Hepatocyte (in vitro differentiated cells): ENCODE results near the gene HINT2. TPM values are rescaled to one million over a fixed set of nuclear protein-coding genes. Genes with fewer than 3 reads are reported as not detected.

Experiments used
- DNase-seq: peaks from one replicate; pipeline ENCODE4 v3.0.0-alpha.2; 2016; ENCODE audit warnings: low spot score
- H2AFZ ChIP-seq: fragments of 200-600 bp; sonication (generic); 2 replicates; pipeline ENCODE4 v1.6.0; 2016; ENCODE audit warnings: antibody characterized with exemption, mild to moderate bottlenecking
- H3K27ac ChIP-seq: fragments of 200-600 bp; sonication (generic); 2 replicates; pipeline ENCODE4 v1.5.1; 2016; ENCODE audit warnings: mild to moderate bottlenecking
- H3K27me3 ChIP-seq: fragments of 200-600 bp; sonication (generic); 2 replicates; pipeline ENCODE4 v1.6.1; 2016
- H3K36me3 ChIP-seq: fragments of 200-600 bp; sonication (generic); replicated peaks from 2 replicates; pipeline ENCODE4 v1.5.1; 2016; ENCODE audit warnings: low read depth; ENCODE audit not compliant: insufficient read depth
- H3K4me1 ChIP-seq: fragments of 200-600 bp; sonication (generic); 2 replicates; pipeline ENCODE4 v1.5.1; 2016; ENCODE audit warnings: mild to moderate bottlenecking, moderate library complexity; ENCODE audit not compliant: insufficient read depth
- H3K4me2 ChIP-seq: fragments of 200-600 bp; sonication (generic); 2 replicates; pipeline ENCODE4 v1.6.0; 2016
- H3K4me3 ChIP-seq: fragments of 200-600 bp; sonication (generic); 2 replicates; pipeline ENCODE4 v1.5.1; 2016; ENCODE audit warnings: mild to moderate bottlenecking
- H3K79me2 ChIP-seq: fragments of 200-600 bp; sonication (generic); 2 replicates; pipeline ENCODE4 v1.6.0; 2017; ENCODE audit warnings: mild to moderate bottlenecking
- H3K9me2 ChIP-seq: fragments of 200-600 bp; sonication (generic); replicated peaks from 2 replicates; pipeline ENCODE4 v1.6.0; 2017; ENCODE audit warnings: mild to moderate bottlenecking; ENCODE audit not compliant: insufficient read depth
- H3K9me3 ChIP-seq: fragments of 200-600 bp; sonication (generic); 2 replicates; pipeline ENCODE4 v1.5.1; 2016; ENCODE audit warnings: low read depth, mild to moderate bottlenecking
- H4K20me1 ChIP-seq: fragments of 200-600 bp; sonication (generic); 2 replicates; pipeline ENCODE4 v1.6.0; 2016; ENCODE audit warnings: mild to moderate bottlenecking; ENCODE audit not compliant: insufficient read depth, poor library complexity, severe bottlenecking
- EZH2 ChIP-seq: fragments of 200-600 bp; sonication (generic); IDR thresholded peaks from 2 replicates; pipeline ENCODE4 v1.6.1; 2016; ENCODE audit warnings: antibody characterized with exemption, mild to moderate bottlenecking, borderline replicate concordance
- EZH2phosphoT487 ChIP-seq: fragments of 200-600 bp; sonication (generic); IDR thresholded peaks from one replicate; pipeline ENCODE4 v1.6.1; 2018; ENCODE audit warnings: antibody characterized with exemption, mild to moderate bottlenecking, low read depth, moderate library complexity; ENCODE audit not compliant: unreplicated experiment, severe bottlenecking
- WGBS: methylation state at CpG from one replicate; pipeline ENCODE4 v1.1.6; 2016; ENCODE audit warnings: low lambda C conversion rate; ENCODE audit errors: missing lambda C conversion rate; 5-methylcytosine and 5-hydroxymethylcytosine counted together
- polyA plus RNA-seq: library from polyadenylated mRNA; unstranded; fragments of >200 nt; fragmentation: Nextera tagmentation; extraction: Ambion mirVana; gene quantifications from 2 replicates; pipeline ENCODE4 v1.2.1, GENCODE V29; 2016
- total RNA-seq: library from RNA; depleted of rRNA; stranded (reverse); fragments of >200 nt; gene quantifications from 2 replicates; pipeline ENCODE4 v1.2.3, GENCODE V29; 2014
- TF ChIP-seq, protein P1 (sequence below): fragments of 200-600 bp; sonication (generic); IDR thresholded peaks from 2 replicates; pipeline ENCODE4 v1.5.1; 2016; ENCODE audit warnings: antibody characterized with exemption, mild to moderate bottlenecking; ENCODE audit not compliant: poor library complexity

HINT2 gene
- total and polyA plus RNA-seq, 2 experiments from 2014 or later, result 45.7 to 87.3 TPM

DNA sequence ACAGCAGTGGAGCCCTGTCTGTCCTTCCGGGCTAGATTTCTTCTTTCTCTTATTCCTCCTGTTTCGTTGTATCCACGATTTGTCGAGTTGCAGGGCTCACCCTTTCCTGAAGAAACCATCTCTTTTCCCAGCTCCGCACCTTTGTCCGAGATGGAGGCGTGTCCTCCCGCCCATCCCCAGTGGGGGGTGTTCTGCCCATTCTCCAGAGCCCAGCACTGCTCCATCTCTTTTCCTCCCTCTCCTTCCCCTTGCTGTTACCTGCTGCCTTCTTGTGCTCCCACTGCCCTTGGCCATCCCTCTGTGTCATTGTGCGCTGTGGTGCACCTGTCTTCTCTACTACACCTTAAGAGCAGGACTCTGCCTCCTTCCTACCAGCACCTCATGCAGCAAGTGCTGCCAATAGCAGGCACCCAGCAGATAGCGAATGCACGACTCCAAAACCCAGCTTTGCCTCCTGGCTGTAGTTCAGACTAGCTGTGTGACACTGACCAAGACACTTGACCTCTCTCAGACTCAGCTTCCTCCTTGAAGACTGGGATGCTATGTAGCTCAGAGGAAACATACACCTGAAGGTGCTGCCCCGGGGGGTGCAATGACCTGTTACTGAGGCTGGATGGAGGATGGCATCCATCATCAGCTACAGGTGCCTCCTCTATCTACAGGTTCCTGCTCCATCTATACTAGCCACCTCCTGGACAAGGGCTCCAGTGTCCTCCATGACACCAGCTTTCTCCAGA lies 46.5 kb upstream of the HINT2 start:
- Histone ChIP-seq H3K4me2 (no peak overlapping the region), H3K79me2 (no peaks in the 10 kb centered on the region), H3K4me3 (no peak overlapping the region), H3K27ac (no peak overlapping the region), H3K27me3 (peaks cover 4% of the 10 kb centered on the region), H2AFZ (no peak overlapping the region), H3K9me2 (no peaks in the 10 kb centered on the region), H3K4me1 (no peaks in the 10 kb centered on the region), H3K9me3 (no peaks in the 10 kb centered on the region), H4K20me1 (no peaks in the 10 kb centered on the region), H3K36me3 (no peaks in the 10 kb centered on the region)
- WGBS, result 73% methylated on average over 12 of the region's 12 CpGs
- DNase-seq, result no peak
- no peak for TF ChIP-seq EZH2
- TF ChIP-seq EZH2phosphoT487, result no peak

DNA sequence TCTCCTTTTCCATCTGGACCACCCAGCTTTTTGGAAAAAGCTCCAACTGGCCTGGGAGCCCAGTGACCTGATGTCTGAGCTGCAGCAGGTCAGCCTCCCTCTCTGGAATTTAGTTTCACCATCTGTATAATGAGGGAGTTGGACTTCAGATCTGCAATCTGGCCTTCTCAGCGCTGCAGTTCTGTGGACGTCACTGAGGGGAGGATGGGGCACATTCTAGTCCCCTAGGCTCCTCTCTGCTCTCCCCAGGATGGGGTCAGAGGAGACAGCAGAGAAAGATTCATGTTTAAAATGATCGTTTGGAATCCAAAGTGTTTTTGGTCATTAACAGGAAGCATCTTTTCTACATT lies 45.1 kb upstream of the HINT2 start:
- Histone ChIP-seq H3K9me2 (no peaks in the 10 kb centered on the region), H2AFZ (no peak overlapping the region), H3K79me2 (no peaks in the 10 kb centered on the region), H3K4me1 (no peaks in the 10 kb centered on the region), H4K20me1 (no peaks in the 10 kb centered on the region), H3K4me2 (no peak overlapping the region), H3K9me3 (no peaks in the 10 kb centered on the region), H3K27ac (no peak overlapping the region), H3K4me3 (no peak overlapping the region), H3K36me3 (no peaks in the 10 kb centered on the region), H3K27me3 (peaks cover 4% of the 10 kb centered on the region)
- TF ChIP-seq EZH2 (no peak), EZH2phosphoT487 (no peak)
- TF ChIP-seq, protein P1, sequence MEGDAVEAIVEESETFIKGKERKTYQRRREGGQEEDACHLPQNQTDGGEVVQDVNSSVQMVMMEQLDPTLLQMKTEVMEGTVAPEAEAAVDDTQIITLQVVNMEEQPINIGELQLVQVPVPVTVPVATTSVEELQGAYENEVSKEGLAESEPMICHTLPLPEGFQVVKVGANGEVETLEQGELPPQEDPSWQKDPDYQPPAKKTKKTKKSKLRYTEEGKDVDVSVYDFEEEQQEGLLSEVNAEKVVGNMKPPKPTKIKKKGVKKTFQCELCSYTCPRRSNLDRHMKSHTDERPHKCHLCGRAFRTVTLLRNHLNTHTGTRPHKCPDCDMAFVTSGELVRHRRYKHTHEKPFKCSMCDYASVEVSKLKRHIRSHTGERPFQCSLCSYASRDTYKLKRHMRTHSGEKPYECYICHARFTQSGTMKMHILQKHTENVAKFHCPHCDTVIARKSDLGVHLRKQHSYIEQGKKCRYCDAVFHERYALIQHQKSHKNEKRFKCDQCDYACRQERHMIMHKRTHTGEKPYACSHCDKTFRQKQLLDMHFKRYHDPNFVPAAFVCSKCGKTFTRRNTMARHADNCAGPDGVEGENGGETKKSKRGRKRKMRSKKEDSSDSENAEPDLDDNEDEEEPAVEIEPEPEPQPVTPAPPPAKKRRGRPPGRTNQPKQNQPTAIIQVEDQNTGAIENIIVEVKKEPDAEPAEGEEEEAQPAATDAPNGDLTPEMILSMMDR, result no peak
- no peak for DNase-seq
- 74% methylated on average over 3 of the region's 3 CpGs for WGBS

DNA sequence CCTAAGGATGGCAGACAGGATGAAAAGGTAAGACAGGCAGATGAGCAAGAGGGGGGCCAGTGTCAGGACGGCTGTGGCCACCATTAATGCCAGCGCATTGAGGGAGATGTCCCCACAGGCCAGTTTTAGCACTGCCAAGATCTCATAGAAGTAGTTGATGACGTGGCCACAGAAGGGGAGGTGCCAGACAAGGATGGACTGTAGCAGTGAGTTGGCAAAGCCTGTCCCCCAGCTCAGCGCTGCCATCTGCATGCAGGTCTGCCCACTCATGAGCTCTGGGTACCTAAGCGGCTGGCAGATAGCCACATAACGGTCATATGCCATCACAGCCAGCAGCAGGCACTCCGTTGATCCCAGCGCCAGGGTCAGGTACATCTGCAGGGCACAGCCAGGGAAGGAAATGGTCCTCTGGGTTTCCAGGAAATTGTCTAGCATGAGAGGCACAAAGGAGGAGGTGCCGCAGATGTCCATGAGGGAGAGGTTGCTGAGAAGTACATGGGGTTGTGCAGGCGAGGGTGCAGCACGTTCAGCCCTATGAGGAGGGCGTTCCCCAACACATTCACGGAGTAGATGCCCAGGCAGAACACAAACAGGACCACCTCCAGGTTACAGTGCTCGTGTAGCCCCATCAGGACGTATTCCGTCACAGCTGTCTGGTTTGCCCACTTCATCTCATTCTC lies 44.6 kb upstream of the HINT2 start:
- Histone ChIP-seq H3K9me3 (no peaks in the 10 kb centered on the region), H3K9me2 (no peaks in the 10 kb centered on the region), H3K4me3 (no peak overlapping the region), H2AFZ (no peak overlapping the region), H3K4me2 (no peak overlapping the region), H3K36me3 (no peaks in the 10 kb centered on the region), H3K27me3 (peaks cover 4% of the 10 kb centered on the region), H3K79me2 (no peaks in the 10 kb centered on the region), H3K27ac (no peak overlapping the region), H3K4me1 (no peaks in the 10 kb centered on the region), H4K20me1 (no peaks in the 10 kb centered on the region)
- no peak for DNase-seq
- TF ChIP-seq EZH2 (no peak), EZH2phosphoT487 (no peak)
- TF ChIP-seq, protein P1, result no peak
- 85% methylated on average over 16 of the region's 16 CpGs for WGBS

DNA sequence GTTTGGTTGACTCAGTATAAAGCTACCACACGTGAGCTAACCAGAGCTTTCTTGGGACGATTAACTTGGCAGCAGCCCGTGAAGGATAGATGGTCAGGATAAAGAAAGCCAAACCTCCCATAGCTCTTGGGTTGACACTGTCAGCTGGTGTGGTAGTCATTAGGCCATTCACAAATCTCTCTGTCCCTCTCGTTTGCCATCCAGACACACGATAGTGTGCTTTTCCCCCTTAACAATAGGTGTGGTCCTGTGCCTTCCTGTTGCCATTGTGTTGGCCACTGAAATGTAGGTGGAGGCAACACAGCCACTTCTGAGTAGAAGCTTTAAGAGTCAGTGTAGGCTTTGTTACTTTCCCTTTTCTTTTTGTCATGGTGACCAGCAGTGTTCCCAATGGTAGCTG lies 43.6 kb upstream of the HINT2 start:
- Histone ChIP-seq H3K9me2 (no peaks in the 10 kb centered on the region), H3K27ac (no peak overlapping the region), H3K4me3 (no peak overlapping the region), H3K9me3 (no peaks in the 10 kb centered on the region), H3K27me3 (peaks cover 4% of the 10 kb centered on the region), H2AFZ (no peak overlapping the region), H3K4me2 (no peak overlapping the region), H3K36me3 (no peaks in the 10 kb centered on the region), H4K20me1 (no peaks in the 10 kb centered on the region), H3K4me1 (no peaks in the 10 kb centered on the region), H3K79me2 (no peaks in the 10 kb centered on the region)
- WGBS, result 84% methylated on average over 5 of the region's 5 CpGs
- no peak for TF ChIP-seq EZH2
- TF ChIP-seq, protein P1, result no peak
- no peak for TF ChIP-seq EZH2phosphoT487
- DNase-seq, result no peak
